Ishikawa (cell line): Measurements from ENCODE around the gene NUDC.

ENCODE experiments used
- CEBPB ChIP-seq: IDR thresholded peaks from 2 replicates; pipeline ENCODE4 v1.6.1; 2012
- CREB1 ChIP-seq: IDR thresholded peaks from 2 replicates; pipeline ENCODE4 v1.6.1; 2012; ENCODE audit warnings: low read depth
- EGR1 ChIP-seq: IDR thresholded peaks from 2 replicates; pipeline ENCODE4 v1.6.1; 2012
- EP300 ChIP-seq: IDR thresholded peaks from 2 replicates; pipeline ENCODE4 v1.6.1; 2012; ENCODE audit warnings: borderline replicate concordance
- FOXM1 ChIP-seq: IDR thresholded peaks from 2 replicates; pipeline ENCODE4 v1.6.1; 2012; ENCODE audit warnings: low read depth, borderline replicate concordance
- MAX ChIP-seq: IDR thresholded peaks from 2 replicates; pipeline ENCODE4 v1.6.1; 2012
- NFIC ChIP-seq: IDR thresholded peaks from 2 replicates; pipeline ENCODE4 v1.6.1; 2012
- RAD21 ChIP-seq: IDR thresholded peaks from 2 replicates; pipeline ENCODE4 v1.6.1; 2012; ENCODE audit warnings: low read depth
- REST ChIP-seq: IDR thresholded peaks from 2 replicates; pipeline ENCODE4 v1.6.1; 2012; ENCODE audit warnings: low read depth, mild to moderate bottlenecking
- TAF1 ChIP-seq: IDR thresholded peaks from 2 replicates; pipeline ENCODE4 v1.6.1; 2012; ENCODE audit warnings: low read depth, mild to moderate bottlenecking
- TCF12 ChIP-seq: IDR thresholded peaks from 2 replicates; pipeline ENCODE4 v1.6.1; 2012; ENCODE audit warnings: low read depth
- TEAD4 ChIP-seq: IDR thresholded peaks from 2 replicates; pipeline ENCODE4 v1.6.1; 2012
- USF1 ChIP-seq: IDR thresholded peaks from 2 replicates; pipeline ENCODE4 v1.6.1; 2012
- YY1 ChIP-seq: IDR thresholded peaks from 2 replicates; pipeline ENCODE4 v1.6.1; 2012; ENCODE audit warnings: low read depth
- ZBTB7A ChIP-seq: IDR thresholded peaks from 2 replicates; pipeline ENCODE4 v1.6.1; 2012; ENCODE audit warnings: low read depth

NUDC gene

GRCh38 chr1:26921540-26922430 lies at the start of gene NUDC:
Gene NUDC, plus strand, starts transcription at chr1:26921743. Its CDS starts 106 bp downstream, at chr1:26921849.
- TF ChIP-seq TCF12 (no peak; the same call in 1 of the 2 replicates), TAF1 (peak; percentile 82), ZBTB7A (peak; percentile 27; the same call in 1 of the 2 replicates), USF1 (peak; percentile 5; the same call in 1 of the 2 replicates), NFIC (peak; percentile 33; the same call in 1 of the 2 replicates), YY1 (peak; percentile 42; the same call in 1 of the 2 replicates), EP300 (0 out of 2 replicates have a peak, but pooled peaks have one; percentile 9), FOXM1 (no peak; the same call in 1 of the 2 replicates), RAD21 (no peak), MAX (peak; percentile 92), TEAD4 (no peak), REST (no peak), CREB1 (peak; percentile 69; the same call in 1 of the 2 replicates), EGR1 (no peak; the same call in 1 of the 2 replicates), CEBPB (no peak)

- no peak for TF ChIP-seq REST
- TF ChIP-seq EP300 = no peak
- TF ChIP-seq USF1 = no peak
- no peak for TF ChIP-seq FOXM1
- no peak for TF ChIP-seq CREB1
- TF ChIP-seq CEBPB = no peak
- TF ChIP-seq TCF12 = no peak
- no peak for TF ChIP-seq YY1
- TF ChIP-seq TAF1 = no peak
- no peak for TF ChIP-seq TEAD4
- TF ChIP-seq ZBTB7A = no peak
- no peak for TF ChIP-seq MAX
- TF ChIP-seq RAD21 = no peak
- TF ChIP-seq NFIC = no peak
- TF ChIP-seq EGR1 = no peak
Observed at GRCh38 chr1:26874896-26875295, 46.6 kb upstream of the NUDC start.

- TF ChIP-seq USF1 = no peak
- no peak for TF ChIP-seq TEAD4
- TF ChIP-seq TCF12 = no peak
- no peak for TF ChIP-seq EP300
- TF ChIP-seq CEBPB = no peak
- TF ChIP-seq REST = no peak
- TF ChIP-seq EGR1 = no peak
- no peak for TF ChIP-seq RAD21
- TF ChIP-seq FOXM1 = no peak
- TF ChIP-seq TAF1 = no peak
- TF ChIP-seq CREB1 = no peak
- no peak for TF ChIP-seq ZBTB7A
- TF ChIP-seq NFIC = no peak
- no peak for TF ChIP-seq MAX
- TF ChIP-seq YY1 = no peak
Observed at GRCh38 chr1:26877326-26877725, 44.2 kb upstream of the NUDC start.
